NCI-H2227 (cell line): ENCODE results near the gene LILRA5.
"Not testable (repeated sequence)": the region's sequence is repeated elsewhere in the genome, so short reads cannot be mapped to it uniquely, and the experiment has no call there.

Experiments
- DNase-seq: peaks from one replicate; lab custom pipeline; 2025; ENCODE audit not compliant: unreplicated experiment; lab: John Stamatoyannopoulos, UW

Gene LILRA5

DNA sequence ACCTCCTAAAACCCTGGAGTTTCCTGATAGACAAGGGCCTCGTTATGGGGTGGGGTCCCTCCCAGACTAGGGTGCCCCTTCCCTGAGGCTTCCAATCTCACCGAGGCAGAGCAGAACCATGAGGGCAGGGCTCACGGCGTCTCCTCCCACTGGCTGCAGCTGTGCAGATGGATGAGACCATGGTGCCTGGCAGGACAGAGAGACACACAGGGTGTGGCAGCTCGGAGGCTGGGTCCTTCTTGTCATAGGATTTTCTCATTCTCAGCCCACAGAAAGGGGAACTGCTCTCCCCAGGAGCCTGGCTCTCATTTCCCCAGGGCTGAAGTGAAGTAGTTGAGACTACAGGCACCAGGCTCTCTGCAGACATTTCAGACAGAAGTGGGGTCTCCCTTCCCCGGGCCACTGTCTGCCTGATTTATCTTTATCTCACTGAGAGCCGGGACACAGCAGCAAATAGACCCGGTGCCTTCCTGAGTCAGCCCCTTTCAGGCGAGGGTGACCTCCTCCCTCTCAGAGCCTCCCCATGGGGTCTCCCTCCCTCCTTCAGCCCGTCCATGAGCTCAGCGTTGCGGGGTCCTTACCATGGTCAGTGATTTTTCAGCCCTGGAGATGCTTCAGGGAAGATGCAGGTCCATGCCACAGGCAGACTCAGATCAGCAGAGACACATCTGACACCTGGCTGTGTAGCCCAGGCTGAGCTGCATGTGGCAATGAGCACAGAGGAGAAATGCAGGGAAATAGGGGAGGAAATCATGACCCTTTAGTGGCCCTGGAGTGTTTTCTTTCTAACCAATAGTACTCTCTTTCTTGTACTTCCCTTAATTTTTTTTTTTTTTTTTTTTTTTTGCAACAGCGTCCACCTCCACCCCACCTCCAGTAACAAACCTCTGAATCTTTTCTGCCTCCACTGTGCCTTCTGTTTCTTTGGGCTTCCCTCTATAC, at the start of gene LILRA5:
TSS of gene LILRA5 (minus strand) at position 731 of the 942 bp plus-strand sequence. CDS start at position 584, 147 bp downstream.
- no peak for DNase-seq

DNA sequence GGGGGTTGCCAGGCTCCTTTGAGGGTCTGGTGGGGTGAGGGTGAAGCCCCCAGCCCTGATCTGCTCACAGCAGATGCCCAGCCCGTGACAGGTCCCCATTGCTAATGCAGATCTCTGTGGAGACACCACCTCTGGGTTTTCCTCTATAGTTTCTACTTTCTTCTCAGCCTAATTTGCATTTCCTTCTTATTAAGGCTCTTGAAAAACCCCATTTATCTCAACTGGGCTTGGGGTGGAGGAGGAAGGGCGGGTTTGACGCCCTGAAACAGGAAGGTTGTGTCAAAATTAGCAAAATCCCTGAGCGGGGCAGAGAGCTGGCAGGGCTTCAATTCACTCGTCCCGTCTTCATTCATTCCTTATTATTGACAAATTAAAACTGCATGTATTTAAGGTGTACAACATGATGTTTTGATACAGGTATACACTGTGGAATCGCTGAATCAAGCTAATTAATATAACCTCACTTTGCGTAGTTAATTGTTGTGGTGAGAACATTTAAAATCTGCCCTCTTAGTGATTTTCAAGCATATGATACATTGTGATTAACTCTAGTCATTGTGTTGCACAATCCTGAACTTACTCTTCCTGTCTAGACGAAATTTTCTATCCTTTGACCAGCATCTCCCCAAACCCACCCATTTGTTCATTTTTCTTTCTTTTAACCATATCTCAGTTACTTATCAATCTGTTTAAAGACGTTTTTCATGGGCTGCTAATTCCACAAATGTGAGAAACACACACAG, 48.9 kb upstream of the LILRA5 start:
- not testable (repeated sequence) for DNase-seq

DNA sequence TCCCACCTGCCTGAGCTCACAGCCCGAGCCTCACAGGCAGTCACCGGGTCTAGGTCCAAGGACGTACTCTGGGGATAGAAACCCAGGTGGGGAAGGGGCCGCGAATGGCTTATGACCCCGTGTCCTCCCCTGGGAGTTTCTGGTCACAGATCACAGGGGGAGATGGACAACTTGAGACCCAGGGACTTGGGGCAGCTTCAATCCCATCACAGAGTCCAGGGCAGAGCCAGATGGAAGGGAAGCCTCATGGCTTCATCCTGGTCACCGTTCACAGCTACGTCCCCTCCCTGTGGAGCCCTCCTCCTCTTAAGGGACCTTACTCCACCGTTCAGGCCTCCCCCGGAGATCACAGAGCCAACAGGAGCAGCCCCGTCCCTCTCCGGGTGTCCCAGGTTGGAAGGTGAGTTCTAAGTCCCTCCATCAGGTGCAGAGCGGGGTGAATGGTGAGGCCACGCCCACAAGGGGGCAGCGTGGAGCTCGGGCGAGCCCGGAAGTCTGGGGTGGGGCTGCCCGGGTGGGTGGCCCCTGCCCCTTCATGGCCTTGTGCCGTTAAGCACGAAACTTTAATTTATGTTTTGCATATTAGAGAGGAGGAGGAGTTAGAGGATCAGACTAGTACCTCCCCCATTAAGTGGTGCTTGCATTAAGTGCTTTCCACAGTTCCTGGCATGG, 46.3 kb upstream of the LILRA5 start:
- DNase-seq = not testable (repeated sequence)

DNA sequence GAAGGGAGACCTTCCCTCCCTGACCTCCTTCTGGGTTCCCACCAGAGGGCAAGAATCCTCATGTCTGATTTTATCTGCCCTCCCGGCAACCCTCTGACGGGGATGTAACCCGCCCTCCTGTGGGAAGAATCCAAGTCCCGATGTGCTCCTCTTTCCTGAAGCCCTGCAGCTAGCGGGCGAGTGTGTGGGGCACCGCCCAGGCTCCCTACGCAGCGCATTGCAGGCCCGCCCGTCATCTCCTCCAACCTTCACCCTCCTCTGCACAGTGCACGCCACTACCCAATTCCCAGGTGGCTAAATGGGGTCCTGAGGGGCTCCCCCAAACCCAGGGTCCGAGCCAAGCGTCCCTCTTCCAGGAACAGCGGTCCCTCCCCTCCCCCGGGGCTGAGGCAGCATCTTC, 44.4 kb upstream of the LILRA5 start:
- no peak for DNase-seq

DNA sequence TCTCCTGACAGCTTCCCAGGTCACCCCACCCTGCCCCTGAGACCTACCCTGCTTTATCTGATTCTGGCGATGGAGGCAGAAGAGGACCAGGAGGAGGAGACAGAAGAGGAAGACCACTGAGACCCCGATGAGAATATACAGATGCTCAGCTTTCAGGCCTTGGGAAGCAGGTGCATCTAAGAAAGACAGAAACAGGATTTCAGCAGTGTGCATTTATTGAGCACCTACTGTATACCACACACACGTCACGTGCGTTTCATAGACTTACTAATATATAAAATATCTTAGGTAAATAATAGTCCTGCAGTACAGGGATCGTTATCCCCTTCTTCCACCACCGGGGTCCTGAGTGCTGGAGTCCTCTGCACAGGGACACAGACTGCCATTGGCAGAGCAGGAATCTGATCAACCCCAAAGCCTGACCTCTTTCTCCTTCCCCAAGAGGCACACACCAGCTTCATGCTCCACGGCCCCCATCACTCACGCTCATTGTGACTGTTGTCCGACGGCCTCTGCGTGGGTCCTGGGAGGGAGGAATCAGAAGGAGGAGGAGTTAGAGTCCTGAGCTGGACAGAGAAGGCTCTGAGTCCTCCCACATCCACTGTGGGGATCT, 43.6 kb upstream of the LILRA5 start:
- no peak for DNase-seq

DNA sequence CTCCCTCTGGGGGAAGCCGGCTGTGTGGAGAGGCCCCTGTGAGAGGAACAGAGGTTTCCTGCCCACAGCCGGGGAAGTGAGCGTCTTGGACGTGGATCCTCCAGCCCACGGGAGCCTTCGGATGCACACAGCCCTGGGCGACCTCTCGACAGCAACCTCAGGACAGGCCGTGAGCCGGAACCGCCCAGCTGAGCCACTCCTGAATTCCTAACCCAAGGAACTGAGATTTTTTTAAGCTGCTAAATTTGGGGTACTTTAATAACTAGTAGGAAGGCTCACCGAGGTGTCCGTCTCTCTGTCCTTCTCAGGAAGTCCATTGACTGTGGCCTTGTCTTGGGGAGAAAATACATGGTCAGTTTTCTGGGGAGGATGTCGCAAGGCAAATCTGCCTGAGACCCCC, 42.7 kb upstream of the LILRA5 start:
- DNase-seq = no peak

DNA sequence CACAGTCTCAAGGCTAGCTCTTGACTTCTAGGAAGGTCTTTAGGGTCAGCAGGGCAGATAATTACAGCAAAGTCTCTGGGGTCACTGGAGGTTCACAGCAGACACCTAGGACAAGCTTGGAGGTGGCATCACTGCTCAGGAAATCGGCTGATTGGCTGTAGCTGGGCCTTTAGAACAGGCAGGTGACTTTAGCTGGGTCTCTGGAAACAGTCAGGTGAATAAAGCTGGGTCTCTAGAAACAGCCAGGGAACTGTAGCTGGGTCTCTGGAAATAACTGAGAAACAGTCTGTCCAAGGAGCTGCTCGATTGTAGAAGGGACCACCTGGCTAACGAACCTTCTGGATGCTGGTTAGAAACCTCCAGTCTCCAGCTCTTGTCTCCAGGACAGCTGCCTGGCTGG, 41.8 kb upstream of the LILRA5 start:
- no peak for DNase-seq

DNA sequence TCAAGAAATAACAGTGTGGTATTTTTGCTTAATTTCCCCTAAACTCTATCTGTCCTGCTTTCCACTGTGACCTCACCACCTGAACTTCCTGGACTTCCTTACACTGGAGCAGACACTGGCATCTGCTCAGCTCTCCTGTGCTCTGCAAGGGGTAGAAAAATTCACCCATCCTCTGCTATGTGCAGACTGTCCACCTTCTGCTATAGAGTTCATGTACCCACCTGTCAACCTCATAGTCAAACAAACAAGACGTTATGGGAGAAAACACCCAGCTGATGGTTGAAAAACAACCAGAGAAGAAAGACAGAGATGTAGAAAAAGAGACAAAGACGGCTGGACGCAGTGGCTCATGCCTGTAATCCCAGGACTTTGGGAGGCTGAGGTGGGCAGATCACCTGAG, 39.6 kb upstream of the LILRA5 start:
- DNase-seq = no peak

DNA sequence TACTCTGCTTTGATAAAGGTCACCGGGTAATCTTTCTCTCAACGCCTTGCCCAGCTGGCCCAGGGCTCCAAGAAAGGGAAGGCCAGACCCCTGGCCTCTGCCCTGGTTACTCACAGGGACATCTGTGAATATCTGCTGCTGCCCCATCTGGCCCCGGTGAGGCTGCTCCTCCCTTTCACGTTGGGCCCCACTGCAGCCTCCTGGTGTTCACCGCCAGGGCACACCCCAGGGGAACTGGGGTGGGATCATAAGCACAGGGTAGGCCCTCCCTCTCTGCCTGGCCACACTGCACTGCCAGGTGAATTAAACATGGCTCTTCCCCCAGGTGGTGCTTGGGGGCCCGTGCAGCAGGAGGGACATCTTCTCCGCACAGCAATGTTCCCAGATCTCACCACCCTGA, 39.1 kb upstream of the LILRA5 start:
- DNase-seq = no peak

DNA sequence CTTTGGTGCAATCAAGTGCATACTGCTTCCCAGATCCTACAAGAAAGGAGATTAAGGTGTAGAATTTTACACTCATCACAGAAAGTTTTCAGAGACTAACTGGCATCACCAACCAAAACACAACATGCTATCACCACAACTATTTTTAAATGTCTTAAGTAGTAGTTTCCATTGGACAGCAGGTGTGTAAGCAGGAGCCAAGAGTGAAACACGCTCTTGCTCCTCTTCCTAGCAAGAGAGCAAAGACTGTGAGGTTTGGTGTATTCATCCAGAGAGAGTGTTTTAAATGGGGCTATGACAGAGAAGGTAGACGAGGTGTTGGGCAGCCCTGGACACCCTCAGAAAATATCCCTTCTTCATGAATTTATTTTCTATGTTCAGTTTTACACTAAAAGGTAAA, 38.5 kb upstream of the LILRA5 start:
- no peak for DNase-seq

DNA sequence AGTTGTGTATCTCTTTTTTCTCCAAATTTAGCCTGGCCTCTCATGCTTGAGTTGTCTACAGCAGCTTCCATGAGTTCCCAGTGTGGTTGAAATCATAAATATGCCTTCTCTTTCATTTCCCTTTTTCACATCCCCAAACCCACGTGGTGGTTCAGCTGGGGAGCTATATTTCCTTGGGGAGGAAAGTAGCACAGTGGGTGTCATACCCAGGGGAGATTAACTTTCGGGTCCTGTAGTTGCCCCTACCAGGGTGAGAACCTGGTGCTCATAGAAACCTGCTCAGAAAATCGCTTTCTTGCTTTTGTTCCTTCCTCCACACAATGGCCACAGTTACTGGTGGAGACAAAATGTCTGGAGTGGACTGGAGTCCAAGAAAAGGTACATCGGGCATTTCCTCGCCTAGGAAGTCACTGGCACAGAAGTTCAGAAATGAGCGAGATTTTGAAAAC, 33.0 kb upstream of the LILRA5 start:
- DNase-seq = no peak

DNA sequence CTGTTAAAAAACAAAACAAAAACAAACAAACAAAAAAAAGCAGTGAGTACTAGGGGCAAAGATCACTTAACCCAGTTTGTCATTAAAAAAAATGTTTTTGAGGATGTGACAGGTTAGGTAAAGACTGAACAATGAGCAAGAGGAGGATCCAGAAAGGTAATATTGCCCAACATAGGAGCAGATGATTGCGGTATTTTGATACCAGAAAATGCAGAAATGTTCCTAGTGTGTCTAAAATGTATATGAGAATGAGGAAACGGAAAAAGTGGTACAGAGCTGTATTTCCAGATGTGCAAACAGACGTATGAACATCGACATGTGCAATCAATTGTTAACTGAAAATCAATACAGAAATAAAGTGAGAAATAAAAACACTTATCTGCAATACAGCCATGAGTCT, 30.9 kb upstream of the LILRA5 start:
- DNase-seq = no peak

DNA sequence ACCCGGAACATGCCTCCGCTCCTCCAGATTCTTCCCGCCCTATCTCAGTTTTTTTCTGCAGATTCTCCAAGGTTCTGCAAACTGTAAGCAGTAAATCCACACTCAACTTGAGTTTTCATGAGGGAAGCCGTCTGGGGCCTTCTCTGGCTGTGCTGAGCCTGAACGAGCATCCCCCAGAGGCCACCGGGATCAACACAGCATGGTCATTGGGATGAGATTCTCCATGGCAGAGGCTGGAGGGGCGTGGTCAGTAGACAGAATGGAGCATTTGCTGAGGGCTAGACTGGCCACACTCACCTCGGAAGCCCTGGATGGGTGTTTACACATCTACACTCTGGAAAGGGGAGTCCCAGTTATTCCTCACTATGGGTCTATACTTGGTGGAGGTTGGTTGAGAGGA, 28.3 kb upstream of the LILRA5 start:
- DNase-seq = no peak

DNA sequence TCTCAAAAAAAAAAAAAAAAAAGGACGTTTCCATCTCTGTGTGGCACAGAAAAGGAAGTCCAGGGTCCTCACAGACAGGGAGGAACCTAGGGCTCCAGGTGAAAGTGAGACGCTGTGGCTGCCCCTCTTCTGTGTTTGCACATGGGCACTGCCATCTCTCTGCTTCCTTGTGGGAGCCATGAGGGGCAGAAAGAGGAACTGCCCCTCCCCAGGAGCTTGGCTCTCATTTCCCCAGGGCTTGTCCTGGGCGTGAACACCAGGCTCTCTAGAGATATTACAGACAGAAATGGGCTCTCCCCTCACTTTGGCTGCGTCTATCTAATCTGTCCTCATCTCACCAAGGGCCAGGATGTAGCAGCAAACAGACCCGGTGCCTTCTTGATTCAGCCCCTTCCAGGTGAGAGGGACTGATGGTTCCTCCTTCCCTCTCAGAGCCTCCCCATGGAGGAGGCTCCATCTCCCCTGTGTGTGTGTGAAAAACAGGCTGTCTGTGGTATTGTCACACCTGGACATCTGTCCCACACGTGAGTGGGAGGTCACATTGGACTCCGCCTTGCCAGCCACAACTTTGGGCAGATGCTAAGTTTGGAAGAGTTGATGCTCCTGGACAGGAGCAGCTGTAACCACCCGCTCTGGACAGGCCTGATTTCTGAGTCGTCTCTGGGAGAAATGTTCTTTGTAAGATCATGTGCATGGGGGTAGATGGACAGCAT, 26.8 kb upstream of the LILRA5 start:
- DNase-seq = no peak

DNA sequence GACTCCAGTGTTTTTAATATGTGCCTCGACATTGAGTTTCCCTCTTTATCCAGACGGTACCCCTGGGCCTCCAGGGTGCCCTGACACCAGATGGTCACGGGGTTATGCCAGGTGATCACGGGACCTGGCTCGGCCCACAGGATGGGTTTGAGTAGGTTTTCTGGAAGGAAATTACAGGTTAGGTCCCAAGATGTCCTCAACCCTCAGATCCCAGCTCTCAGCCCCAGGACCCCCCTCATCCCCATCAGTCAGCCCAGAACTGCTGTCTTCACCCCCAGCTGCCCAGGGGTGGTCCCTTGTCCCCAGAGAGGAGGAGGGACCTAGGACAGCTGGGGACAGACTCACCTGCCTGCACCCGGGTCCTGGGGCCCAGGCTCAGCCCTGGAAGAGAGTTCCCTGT, 25.6 kb upstream of the LILRA5 start:
- DNase-seq = no peak

DNA sequence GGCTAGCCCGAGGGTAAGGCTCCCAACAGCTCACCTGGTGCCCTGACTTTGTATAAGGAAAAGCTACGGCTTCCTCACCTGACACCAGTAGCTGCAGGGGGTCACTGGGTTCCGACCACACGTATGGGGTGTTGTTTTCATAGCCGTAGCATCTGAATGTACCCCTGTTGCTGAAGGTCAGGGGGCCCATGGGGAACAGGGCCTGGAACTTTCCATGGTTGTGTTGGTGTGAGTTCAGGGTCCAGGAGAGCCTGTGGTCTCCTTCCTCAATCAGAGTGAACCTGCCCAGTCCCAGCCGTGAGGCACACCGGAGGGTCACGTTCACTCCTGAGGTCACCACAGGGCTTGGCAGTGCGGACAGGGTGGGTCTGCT, 24.9 kb upstream of the LILRA5 start:
- DNase-seq = no peak

DNA sequence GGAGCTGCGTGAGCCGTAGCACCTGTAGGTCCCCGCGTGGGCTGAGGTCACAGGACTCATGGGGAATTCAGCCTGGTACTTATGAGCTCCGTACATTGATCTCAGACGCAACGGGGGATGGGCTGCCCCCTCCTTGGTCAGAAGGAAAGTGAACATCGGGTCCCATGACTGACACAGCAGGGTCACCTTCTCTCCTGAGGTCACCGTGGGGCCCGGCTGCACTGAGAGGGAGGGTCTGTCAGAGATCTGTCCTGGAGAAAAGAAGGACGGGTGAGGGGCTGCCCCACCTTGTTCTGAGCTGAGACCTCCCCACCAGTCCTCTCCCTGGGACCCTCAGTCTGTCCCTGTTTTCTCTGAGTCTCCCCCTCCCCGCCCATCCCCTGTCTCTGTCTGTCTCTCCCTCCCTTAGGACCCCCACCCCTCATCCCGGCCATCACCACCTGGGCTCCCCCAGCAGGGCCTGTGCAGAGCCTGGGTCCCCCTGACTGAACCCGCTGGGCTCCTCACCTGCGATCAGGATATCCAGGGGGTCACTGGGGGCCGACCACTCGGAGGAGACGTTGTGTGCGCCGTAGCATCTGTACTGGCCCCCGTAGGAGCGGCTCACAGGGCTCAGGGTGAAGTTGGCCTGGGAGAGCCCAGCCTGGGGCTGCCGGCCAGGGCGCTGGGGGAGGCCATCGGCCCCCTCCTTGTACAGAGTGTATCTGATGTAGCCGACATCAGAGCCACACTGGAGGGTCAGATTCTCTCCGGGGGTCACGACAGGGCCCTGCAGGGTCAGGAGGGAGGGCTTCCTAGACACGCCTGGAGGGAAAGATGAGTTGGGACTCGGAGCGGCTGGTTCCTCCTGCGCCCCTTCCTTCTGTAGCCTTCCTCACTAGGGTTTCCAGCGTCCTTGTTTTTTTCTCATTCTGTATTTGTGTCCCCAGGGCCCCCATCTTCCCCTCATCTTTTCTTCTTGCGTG, 24.2 kb upstream of the LILRA5 start:
- no peak for DNase-seq

DNA sequence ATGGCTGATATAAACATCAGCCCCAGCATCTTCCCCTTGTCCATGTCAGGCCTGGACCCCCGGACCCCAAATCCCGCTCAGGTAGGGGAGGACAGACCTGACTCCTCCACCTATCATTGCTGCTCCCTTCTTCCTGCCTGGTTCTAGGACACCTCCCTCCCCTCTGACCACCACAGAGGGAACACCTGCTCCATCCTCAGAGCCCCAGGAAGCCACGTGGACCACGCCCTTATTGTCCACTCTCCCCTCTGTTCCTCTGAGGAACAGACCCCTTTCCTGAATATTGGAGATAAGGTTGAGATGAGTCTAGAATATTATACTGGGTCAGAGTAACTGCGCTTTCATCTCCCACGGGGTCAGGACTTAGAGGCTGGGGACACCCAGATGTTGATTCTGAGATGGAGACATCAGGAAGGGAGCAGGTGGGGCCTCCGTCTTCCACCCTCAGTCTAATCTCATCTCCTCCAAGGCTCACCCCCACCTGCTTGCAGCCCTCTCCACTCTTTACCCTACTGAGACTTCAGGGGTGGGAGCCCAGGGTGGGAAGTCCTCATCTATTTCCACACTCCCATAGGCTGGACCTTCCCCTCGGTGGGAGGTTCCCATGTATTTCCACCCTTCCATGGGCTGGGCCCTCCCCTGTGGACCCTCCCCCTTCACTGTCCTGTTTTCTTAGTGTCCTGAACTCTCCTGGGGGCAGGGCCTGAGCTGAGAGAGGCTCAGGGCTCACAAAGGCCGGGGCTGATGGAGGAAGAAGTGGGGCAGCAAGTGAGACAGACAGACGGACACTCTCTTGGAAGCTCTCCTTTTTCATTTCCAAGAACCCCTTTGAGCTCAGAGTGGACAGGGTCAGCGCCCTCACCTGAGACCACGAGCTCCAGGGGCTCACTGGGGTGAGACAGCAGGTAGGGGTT, 23.3 kb upstream of the LILRA5 start:
- DNase-seq = no peak
